NCI-H1092 treated with DMSO at 0.1 percent for 48 hours (cell line): ENCODE measurements around the gene ZNF575.
"Not testable (repeated sequence)": the region's sequence is repeated elsewhere in the genome, so short reads cannot be mapped to it uniquely, and the experiment has no call there.

Source experiments
- DNase-seq: peaks from one replicate; lab custom pipeline; 2025; lab: John Stamatoyannopoulos, UW

Gene ZNF575

DNA sequence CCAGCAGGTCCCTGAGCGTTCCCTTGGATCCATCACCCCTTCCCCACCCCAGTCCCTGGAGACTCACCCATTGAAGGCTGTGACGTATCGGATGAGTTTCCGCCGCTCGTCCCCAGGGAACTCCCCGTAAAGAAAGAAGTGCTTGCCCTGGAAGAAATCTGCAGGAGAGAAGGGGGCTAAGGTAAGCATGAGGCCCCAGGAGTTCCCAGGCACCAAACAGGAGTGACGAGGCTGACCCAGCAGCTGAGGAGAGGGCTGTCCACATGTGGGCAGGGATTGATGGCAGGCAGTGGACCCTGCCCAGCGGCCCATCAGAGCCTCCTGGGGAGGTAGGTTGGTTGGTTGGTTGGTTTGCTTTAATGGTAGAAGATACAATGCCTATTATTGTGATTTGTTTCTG, 11.1 kb downstream of the ZNF575 start:
- DNase-seq: no peak

GRCh38 chr19:43545276-43545675, 12.3 kb downstream of the ZNF575 start:
- no peak for DNase-seq

- DNase-seq: no peak
These were observed 13.0 kb downstream of the ZNF575 start for GRCh38 chr19:43545981-43546380.

DNA sequence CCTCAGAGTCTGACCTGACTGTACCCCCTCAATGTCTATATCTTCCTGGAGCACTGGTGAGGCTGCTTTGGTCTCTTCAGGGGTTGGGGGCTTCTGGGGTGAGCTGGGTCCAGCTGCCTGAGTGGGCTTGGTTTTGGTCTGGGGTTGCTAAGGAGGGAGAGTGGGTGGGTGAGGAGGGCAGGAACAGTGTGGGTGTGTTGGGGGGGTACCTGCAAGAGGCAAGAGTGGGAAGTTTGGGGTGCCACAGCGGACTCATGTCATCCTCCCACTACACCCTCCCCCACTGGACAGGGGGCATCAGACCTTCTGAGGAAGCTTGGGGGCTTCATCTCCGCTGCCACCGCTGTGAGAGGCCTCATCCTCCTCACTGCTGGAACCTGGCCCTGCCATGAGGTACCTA, 13.6 kb downstream of the ZNF575 start:
- no peak for DNase-seq

DNA sequence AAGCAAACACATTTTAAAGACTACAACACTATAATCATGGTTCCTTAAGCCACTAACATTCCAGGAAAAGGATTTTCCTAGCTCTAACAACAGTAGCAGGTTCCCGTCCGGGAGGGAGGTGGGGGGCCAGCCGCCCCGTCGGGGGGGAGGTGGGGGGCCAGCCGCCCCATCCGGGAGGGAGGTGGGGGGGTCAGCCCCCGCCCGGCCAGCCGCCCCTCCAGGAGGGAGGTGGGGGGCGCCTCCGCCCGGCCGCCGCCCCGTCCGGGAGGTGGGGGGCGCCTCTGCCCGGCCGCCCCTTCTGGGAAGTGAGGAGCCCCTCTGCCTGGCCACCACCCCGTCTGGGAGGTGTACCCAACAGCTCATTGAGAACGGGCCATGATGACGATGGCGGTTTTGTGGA, 14.9 kb downstream of the ZNF575 start:
- not testable (repeated sequence) for DNase-seq

GRCh38 chr19:43548706-43549105, 15.7 kb downstream of the ZNF575 start:
- no peak for DNase-seq

GRCh38 chr19:43551399-43552197, 18.6 kb downstream of the ZNF575 start:
- no peak for DNase-seq

DNA sequence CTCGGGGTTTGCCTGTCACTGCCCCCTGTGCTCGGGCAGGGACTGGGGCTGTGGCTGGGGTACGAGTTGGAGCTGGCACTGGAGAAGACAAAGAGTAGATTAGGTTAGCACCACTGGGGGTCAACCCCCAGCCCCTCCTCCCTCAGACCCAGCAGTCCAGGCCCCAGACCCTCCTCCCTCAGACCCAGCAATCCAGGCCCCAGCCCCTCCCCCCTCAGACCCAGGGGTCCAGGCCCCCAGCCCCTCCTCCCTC, 19.1 kb downstream of the ZNF575 start:
- DNase-seq: no peak

GRCh38 chr19:43552616-43553015, 19.6 kb downstream of the ZNF575 start:
- no peak for DNase-seq

GRCh38 chr19:43553656-43554055, 20.7 kb downstream of the ZNF575 start:
- no peak for DNase-seq

- no peak for DNase-seq
These were observed 21.4 kb downstream of the ZNF575 start for GRCh38 chr19:43554317-43554895.

- peak; percentile 25 for DNase-seq
These were observed 22.3 kb downstream of the ZNF575 start for GRCh38 chr19:43555185-43555770.

DNA sequence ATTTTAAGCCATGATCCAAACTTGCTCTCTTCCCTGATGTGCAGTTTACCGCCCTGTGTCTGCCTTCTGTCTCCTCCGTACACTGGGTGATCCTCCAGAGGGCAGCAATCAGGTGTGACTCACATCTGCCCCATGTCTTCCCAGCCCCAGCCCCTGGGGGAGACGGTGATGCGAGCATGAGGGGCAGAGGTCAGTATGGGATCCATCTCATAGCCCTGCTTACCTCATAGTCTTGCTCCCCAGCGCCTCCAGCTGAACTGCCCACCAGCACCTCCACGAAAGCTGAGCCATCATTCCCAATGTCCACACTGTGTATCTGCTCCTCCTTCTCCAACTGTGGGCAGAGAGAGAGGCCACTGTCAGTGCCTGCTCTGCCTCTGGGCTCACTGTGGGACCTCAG, 27.7 kb downstream of the ZNF575 start:
- DNase-seq: no peak

GRCh38 chr19:43561139-43561970, 28.4 kb downstream of the ZNF575 start:
- no peak for DNase-seq

- DNase-seq: no peak
These were observed 29.3 kb downstream of the ZNF575 start for GRCh38 chr19:43562226-43562697.

GRCh38 chr19:43562698-43563241, 29.8 kb downstream of the ZNF575 start:
- DNase-seq: peak; percentile 11

- no peak for DNase-seq
These were observed 30.9 kb downstream of the ZNF575 start for GRCh38 chr19:43563816-43564457.

GRCh38 chr19:43564800-43565199, 31.8 kb downstream of the ZNF575 start:
- DNase-seq: no peak

- no peak for DNase-seq
These were observed 36.7 kb downstream of the ZNF575 start for GRCh38 chr19:43569657-43570056.

- no peak for DNase-seq
These were observed 37.3 kb downstream of the ZNF575 start for GRCh38 chr19:43570174-43570791.

- DNase-seq: peak; percentile 7
These were observed 39.2 kb downstream of the ZNF575 start for GRCh38 chr19:43572171-43572588.
